Right lobe of liver (tissue), 4 donors: Measurements from ENCODE around the gene SESTD1.

Experiments
- CTCF ChIP-seq, 4 donors: fragments of 200-600 bp in 3 of 4; fragments of 450-650 bp in 1 of 4; IDR thresholded peaks; one replicate each; pipeline versions ENCODE4 v1.5.1 to v1.8.0; 2016 to 2022; ENCODE audit warnings: antibody characterized with exemption in 4 of 4, mild to moderate bottlenecking in 2 of 4
- POLR2A ChIP-seq: fragments of 450-650 bp; IDR thresholded peaks from one replicate; pipeline ENCODE4 v1.6.1; 2017; ENCODE audit warnings: antibody characterized with exemption, mild to moderate bottlenecking
- donor health status: DM: no; HTN: no; CAD: no.
- donor health status: DM: no; HTN: no; CAD: no.
- donor health status: DM: no; HTN: yes; CAD: no.

DNA sequence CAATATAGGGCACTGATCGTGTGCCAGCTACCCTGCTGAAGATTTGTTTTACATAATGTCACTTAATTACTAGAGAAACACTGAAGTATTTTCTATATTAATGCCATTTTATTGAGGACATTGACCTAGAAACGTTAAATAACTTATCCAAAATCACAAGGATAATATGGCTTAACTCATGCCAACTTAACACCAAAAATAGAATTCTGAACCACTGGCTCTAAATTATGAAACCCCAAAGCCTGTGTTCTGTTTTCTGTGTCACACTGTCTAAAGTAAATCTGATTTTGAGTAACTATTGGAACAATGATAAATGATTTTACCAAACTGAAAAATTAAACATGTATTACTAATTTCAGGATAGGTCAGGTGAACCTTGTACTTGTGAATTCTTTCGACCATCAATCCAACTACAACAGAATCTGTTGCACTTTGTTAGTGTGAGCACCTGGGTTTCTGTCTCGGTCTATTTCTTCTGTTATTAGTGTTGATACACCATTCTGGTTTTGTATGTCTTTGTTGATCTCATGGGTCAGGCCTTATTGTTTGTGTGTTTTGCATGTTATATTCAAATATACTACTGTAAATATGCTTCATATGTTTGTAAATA lies 166.4 kb downstream of the SESTD1 start:
- TF ChIP-seq CTCF (IDR thresholded peaks at IDR 0.05) (no peak), POLR2A (no peak)
